Measurements from ENCODE around the gene C11orf68. TPM values are rescaled to one million over a fixed set of nuclear protein-coding genes. Genes with fewer than 3 reads are reported as not detected.
A peak's percentile ranks its signal among the peaks of the same experiment; 100 is the strongest.

The C11orf68 gene
- polyA plus RNA-seq (2013, experiment 1 of 2), result 38.1 TPM
- 32.2 TPM for polyA plus RNA-seq (2013, experiment 2 of 2)

DNA sequence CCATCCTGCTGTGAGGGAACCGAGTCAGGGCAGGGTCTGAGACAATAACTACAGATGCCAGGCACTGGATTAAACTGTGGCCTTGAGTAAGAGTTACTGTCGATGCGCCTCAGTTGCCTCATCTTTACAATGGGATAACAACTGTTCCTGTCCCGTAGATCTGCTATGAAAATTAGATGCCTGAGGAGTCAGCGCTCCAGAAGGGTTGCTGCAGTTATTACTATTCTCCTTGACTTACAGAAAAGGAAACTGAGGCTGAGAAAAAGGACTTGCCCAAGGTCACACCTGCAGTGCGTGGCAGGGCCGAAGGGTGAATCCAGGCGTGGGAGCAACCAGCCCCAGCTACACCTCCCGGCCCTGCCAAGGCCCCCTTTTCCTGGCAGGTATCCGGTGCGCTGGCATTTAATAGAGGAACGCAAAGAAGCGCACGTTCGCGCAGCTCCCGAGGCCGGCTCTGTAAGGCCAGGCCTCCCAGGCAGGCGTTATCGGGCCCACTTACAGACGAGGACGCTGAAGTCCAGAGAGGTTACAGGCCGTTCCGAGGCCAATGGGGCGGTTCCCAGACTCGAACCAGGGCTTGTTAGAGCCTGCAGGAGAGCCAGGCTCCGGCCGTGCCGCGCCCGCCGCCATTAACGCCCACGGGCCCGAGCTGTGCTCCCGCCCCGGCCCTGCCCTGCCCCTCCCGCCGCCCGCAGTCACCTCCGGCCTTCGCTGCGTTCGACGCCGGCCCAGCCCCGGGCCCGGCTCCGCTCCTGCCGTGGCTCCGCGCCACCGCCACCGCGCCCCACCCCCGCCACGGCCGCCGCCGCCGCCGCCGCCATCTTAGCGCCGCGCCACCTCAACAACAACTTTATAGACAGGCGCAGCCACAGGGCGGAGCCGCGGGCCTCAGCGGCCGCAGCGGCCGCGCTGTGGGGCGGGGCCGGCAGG lies at the start of gene C11orf68:
Gene C11orf68, minus strand, starts transcription at position 852 of the 930 bp plus-strand sequence. Its CDS starts 31 bp downstream, at position 821.
- 9 to 12% methylated on average over 24 to 45 of the region's 77 CpGs for WGBS, 2 experiments (ENCODE audit: insufficient coverage in 2 of 2)
- Histone ChIP-seq H3K27ac (ENCODE audit: low read depth, low read length, severe bottlenecking) (peak within 1 kb of the TSS; percentile 90), H3K9me3 (ENCODE audit: control insufficient read depth, low read length) (no peaks in the 10 kb centered on the region), H3K4me1 (ENCODE audit: control insufficient read depth, insufficient read depth, low read length, poor library complexity, severe bottlenecking) (peaks cover 44% of the 10 kb centered on the region), H3K36me3 (ENCODE audit: control insufficient read depth, insufficient read depth, low read length) (peaks cover 46% of the 10 kb centered on the region), H3K4me3 (ENCODE audit: extremely low read depth, insufficient read depth, low read length, poor library complexity, severe bottlenecking) (peak within 1 kb of the TSS; percentile 97)

DNA sequence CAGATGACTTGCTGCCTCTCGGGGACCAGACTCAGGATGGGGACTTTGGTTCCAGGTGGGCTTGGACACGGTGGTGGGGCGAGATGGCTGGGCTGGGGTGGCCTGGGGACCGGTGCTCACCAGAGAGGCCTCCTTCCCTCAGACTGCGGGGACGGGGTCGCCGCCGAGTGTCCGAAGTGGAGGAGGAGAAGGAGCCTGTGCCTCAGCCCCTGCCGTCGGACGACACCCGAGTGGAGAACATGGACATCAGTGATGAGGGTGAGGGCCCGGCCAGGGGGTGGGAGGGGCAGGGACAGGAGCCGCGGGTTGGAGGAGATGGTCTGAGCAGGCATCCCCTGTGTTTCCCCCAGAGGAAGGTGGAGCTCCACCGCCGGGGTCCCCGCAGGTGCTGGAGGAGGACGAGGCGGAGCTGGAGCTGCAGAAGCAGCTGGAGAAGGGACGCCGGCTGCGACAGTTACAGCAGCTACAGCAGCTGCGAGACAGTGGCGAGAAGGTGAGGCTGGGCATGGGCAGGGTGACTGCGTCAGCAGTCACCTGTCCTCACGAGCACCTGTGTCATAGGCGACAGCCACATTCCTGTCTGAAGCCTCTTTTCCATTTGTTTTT lies 48.6 kb upstream of the C11orf68 start:
- peaks cover 79% of the 10 kb centered on the region for H3K36me3 ChIP-seq (ENCODE audit: control insufficient read depth, insufficient read depth, low read length)

DNA sequence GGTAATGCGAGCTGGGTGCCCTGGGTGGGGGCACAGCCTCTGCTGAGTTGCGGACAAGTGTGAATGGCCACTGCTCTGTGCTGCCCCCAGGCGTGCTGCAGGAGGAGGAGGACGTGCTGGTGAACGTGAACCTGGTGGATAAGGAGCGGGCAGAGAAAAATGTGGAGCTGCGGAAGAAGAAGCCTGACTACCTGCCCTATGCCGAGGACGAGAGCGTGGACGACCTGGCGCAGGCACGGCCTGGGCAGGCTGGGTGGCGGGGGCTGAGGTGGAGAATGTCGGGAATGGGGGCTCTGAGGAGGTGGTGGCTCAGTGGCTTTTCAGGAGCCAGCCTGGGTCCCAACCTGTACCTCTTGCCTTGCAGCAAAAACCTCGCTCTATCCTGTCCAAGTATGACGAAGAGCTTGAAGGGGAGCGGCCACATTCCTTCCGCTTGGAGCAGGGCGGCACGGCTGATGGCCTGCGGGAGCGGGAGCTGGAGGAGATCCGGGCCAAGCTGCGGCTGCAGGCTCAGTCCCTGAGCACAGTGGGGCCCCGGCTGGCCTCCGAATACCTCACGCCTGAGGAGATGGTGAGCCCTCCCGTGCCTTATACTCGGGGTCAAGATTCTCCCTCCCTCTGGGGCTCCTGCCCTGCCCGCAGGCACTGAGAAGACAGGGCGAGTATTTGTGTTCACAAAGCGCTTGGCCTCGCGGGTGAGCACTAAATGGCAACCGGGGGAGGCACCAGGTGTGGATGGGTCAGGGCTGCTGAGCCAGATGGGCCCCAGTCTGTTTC lies 47.3 kb upstream of the C11orf68 start:
- no peak overlapping the region for H3K4me3 ChIP-seq (ENCODE audit: extremely low read depth, insufficient read depth, low read length, poor library complexity, severe bottlenecking)
- H3K27ac ChIP-seq (ENCODE audit: low read depth, low read length, severe bottlenecking), result no peak overlapping the region
- WGBS, 2 experiments (ENCODE audit: insufficient coverage in 2 of 2), result 98 to 99% methylated on average over 34 of the region's 36 CpGs
- H3K9me3 ChIP-seq (ENCODE audit: control insufficient read depth, low read length), result no peaks in the 10 kb centered on the region
- H3K4me1 ChIP-seq (ENCODE audit: control insufficient read depth, insufficient read depth, low read length, poor library complexity, severe bottlenecking), result peaks cover 5% of the 10 kb centered on the region
- peaks cover 70% of the 10 kb centered on the region for H3K36me3 ChIP-seq (ENCODE audit: control insufficient read depth, insufficient read depth, low read length)

More for the DNA sequence above, 48.6 kb upstream of the C11orf68 start:
- Histone ChIP-seq H3K27ac (ENCODE audit: low read depth, low read length, severe bottlenecking) (no peak overlapping the region), H3K9me3 (ENCODE audit: control insufficient read depth, low read length) (no peaks in the 10 kb centered on the region), H3K4me1 (ENCODE audit: control insufficient read depth, insufficient read depth, low read length, poor library complexity, severe bottlenecking) (peaks cover 5% of the 10 kb centered on the region), H3K4me3 (ENCODE audit: extremely low read depth, insufficient read depth, low read length, poor library complexity, severe bottlenecking) (no peak overlapping the region)
- 94 to 95% methylated on average over 21 to 23 of the region's 30 CpGs for WGBS, 2 experiments (ENCODE audit: insufficient coverage in 2 of 2)

DNA sequence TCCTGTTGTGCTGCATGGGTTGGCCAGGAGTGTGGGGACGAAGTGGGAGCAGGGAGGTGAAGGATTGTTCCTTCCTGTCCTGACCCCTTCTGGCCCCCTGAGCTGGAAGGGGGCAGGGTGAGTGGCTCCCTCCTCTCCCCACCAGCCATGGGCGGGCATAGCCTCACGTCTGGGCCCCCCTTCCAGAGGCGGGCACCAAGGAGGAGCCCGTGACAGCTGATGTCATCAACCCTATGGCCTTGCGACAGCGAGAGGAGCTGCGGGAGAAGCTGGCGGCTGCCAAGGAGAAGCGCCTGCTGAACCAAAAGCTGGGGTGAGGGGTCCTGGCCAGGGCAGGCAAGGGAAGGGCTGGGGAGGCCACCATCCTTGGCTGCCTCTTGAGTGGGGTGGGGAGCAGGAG lies 46.0 kb upstream of the C11orf68 start:
- Histone ChIP-seq H3K9me3 (ENCODE audit: control insufficient read depth, low read length) (no peaks in the 10 kb centered on the region), H3K4me3 (ENCODE audit: extremely low read depth, insufficient read depth, low read length, poor library complexity, severe bottlenecking) (no peak overlapping the region), H3K36me3 (ENCODE audit: control insufficient read depth, insufficient read depth, low read length) (peaks cover 64% of the 10 kb centered on the region), H3K4me1 (ENCODE audit: control insufficient read depth, insufficient read depth, low read length, poor library complexity, severe bottlenecking) (peaks cover 5% of the 10 kb centered on the region), H3K27ac (ENCODE audit: low read depth, low read length, severe bottlenecking) (no peak overlapping the region)
- 81 to 94% methylated on average over 6 to 7 of the region's 10 CpGs for WGBS, 2 experiments (ENCODE audit: insufficient coverage in 2 of 2)

DNA sequence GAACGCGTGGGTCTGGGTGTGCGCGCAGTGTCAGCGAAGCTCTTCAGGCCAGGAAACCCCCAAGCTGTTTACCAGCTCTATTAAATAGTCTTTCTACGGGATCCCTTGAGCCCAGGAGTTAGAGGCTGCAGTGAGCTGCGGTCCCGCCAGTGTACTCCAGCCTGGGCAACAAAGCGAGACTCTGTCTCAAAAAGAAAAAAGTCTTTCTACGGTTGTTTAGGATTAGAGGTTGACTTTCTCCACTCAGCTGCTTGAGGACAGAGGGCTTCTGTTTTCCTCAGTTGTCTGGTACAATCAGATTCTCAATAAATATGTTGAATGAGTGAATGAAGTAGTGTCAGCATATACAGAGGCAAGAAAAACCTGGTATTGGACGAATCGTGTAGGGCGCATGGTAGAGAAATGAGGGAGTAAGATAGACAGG lies 43.3 kb upstream of the C11orf68 start:
- WGBS, 2 experiments (ENCODE audit: insufficient coverage in 2 of 2), result 8 to 11% methylated on average over 6 to 12 of the region's 13 CpGs
- no peak overlapping the region for H3K27ac ChIP-seq (ENCODE audit: low read depth, low read length, severe bottlenecking)
- peaks cover 5% of the 10 kb centered on the region for H3K4me1 ChIP-seq (ENCODE audit: control insufficient read depth, insufficient read depth, low read length, poor library complexity, severe bottlenecking)
- peaks cover 36% of the 10 kb centered on the region for H3K36me3 ChIP-seq (ENCODE audit: control insufficient read depth, insufficient read depth, low read length)
- H3K4me3 ChIP-seq (ENCODE audit: extremely low read depth, insufficient read depth, low read length, poor library complexity, severe bottlenecking), result peak overlapping the region; percentile 86
- no peaks in the 10 kb centered on the region for H3K9me3 ChIP-seq (ENCODE audit: control insufficient read depth, low read length)

DNA sequence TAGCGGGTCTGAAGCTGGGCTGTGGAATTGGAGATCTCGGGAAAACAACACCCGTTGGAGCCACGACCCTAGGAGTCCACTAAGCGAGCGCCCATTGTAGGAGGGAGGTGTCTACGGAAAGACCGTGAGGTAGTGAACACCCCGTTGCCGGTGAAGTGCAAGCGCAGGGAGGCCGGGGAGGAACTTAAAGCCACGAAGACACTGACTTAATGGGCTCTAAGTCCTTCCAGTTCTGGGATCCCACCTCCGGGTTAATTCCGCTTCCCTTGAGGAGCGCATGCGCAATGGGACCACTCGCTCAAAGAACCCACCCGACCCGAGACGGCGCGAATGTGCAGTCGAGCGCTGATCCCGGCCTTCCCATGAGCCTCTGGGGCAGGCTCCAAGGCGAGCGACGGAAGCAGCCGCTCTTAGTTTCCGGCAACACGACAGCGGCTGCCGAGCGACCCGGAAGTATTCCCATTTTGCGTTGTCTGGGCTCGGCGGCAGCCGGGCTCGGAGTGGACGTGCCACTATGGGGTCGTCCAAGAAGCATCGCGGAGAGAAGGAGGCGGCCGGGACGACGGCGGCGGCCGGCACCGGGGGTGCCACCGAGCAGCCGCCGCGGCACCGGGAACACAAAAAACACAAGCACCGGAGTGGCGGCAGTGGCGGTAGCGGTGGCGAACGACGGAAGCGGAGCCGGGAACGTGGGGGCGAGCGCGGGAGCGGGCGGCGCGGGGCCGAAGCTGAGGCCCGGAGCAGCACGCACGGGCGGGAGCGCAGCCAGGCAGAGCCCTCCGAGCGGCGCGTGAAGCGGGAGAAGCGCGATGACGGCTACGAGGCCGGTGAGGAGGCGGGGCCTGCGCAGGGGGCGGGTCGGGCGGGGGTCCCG lies 42.6 kb upstream of the C11orf68 start, which contains the start of gene SART1:
Gene SART1, plus strand, starts transcription at position 468 of the 874 bp plus-strand sequence. Its CDS starts 47 bp downstream, at position 515.
- Histone ChIP-seq H3K4me1 (ENCODE audit: control insufficient read depth, insufficient read depth, low read length, poor library complexity, severe bottlenecking) (peaks cover 5% of the 10 kb centered on the region), H3K9me3 (ENCODE audit: control insufficient read depth, low read length) (no peaks in the 10 kb centered on the region), H3K27ac (ENCODE audit: low read depth, low read length, severe bottlenecking) (peak within 1 kb of the TSS; percentile 94), H3K36me3 (ENCODE audit: control insufficient read depth, insufficient read depth, low read length) (peaks cover 30% of the 10 kb centered on the region), H3K4me3 (ENCODE audit: extremely low read depth, insufficient read depth, low read length, poor library complexity, severe bottlenecking) (peak within 1 kb of the TSS; percentile 86)
- 0% methylated on average over 76 to 91 of the region's 97 CpGs for WGBS, 2 experiments (ENCODE audit: insufficient coverage in 2 of 2)

DNA sequence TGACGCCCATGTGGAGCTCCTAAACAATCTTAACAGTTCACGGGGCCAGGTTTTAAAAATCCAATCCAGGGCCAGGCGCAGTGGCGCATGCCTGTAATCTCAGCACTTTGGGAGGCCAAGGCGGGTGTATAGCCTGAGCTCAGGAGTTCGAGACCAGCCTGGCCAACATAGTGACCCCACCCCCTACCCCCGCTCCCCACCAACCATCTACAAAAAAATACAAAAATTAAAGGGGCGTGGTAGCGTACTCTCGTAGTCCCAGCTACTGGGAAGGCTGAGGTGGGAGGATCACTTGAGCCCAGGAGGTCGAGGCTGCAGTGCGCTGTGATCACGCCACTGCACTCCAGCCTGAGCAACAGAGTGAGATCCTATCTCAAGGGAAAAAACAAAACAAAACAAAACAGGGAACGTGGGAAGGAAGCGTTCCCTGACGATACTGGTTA lies 42.0 kb upstream of the C11orf68 start:
- H3K9me3 ChIP-seq (ENCODE audit: control insufficient read depth, low read length), result no peaks in the 10 kb centered on the region
- 64 to 71% methylated on average over 10 to 12 of the region's 16 CpGs for WGBS, 2 experiments (ENCODE audit: insufficient coverage in 2 of 2)
- peak overlapping the region; percentile 94 for H3K27ac ChIP-seq (ENCODE audit: low read depth, low read length, severe bottlenecking)
- H3K4me3 ChIP-seq (ENCODE audit: extremely low read depth, insufficient read depth, low read length, poor library complexity, severe bottlenecking), result peak overlapping the region; percentile 86
- peaks cover 5% of the 10 kb centered on the region for H3K4me1 ChIP-seq (ENCODE audit: control insufficient read depth, insufficient read depth, low read length, poor library complexity, severe bottlenecking)
- peaks cover 23% of the 10 kb centered on the region for H3K36me3 ChIP-seq (ENCODE audit: control insufficient read depth, insufficient read depth, low read length)

DNA sequence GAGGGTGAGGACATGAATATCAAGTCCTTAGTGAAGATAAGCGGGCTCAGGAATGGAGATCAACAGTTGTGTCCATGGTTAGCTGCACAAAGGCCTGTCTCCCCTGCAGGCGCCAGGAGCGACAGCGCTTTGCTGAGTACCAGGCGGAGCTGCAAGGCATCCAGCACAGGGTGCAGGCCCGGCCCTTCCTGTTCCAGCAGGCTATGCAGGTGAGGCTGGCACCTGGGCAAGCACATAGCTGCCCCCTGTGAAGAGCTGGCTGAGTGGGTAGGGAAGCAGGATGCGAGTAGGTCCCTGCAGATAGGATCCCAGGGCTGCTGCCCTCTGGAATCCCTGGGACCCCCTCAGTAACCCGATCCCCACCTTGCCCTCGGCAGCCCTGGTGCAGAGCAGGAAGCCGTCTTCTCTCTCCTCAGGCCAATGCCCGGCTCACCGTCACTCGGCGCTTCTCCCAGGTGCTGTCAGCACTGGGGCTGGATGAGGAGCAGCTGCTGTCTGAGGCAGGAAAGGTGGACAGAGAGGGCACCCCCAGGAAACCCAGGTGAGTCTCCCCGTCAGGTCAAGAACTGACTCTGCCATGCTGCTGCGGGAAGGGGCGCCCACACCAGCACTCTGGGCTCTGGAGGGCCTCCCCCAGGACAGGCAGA lies 40.0 kb upstream of the C11orf68 start:
- peaks cover 4% of the 10 kb centered on the region for H3K36me3 ChIP-seq (ENCODE audit: control insufficient read depth, insufficient read depth, low read length)
- no peaks in the 10 kb centered on the region for H3K9me3 ChIP-seq (ENCODE audit: control insufficient read depth, low read length)
- 81 to 92% methylated on average over 16 to 17 of the region's 17 CpGs for WGBS, 2 experiments (ENCODE audit: insufficient coverage in 2 of 2)
- no peak overlapping the region for H3K27ac ChIP-seq (ENCODE audit: low read depth, low read length, severe bottlenecking)
- no peak overlapping the region for H3K4me3 ChIP-seq (ENCODE audit: extremely low read depth, insufficient read depth, low read length, poor library complexity, severe bottlenecking)
- peaks cover 5% of the 10 kb centered on the region for H3K4me1 ChIP-seq (ENCODE audit: control insufficient read depth, insufficient read depth, low read length, poor library complexity, severe bottlenecking)

DNA sequence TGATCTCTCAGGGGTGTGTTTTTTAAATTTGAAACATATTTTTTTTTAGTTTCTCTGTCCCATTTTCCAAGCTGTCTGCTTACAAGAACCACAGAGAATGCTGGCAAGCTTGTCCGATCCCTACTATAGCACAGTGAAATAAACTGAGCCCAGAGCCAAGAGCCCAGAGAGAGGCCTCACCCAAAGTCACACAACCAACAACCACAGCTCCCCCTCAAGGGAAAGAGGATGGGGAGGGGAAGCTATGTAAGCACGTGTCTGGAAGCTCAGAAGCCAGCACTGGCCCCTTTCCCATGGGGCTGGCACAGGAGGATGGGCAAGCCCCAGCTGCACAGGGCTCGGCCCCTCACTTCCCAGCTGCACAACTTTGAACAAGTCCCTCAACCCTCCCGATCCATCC lies 39.4 kb upstream of the C11orf68 start:
- H3K4me3 ChIP-seq (ENCODE audit: extremely low read depth, insufficient read depth, low read length, poor library complexity, severe bottlenecking), result no peak overlapping the region
- no peak overlapping the region for H3K27ac ChIP-seq (ENCODE audit: low read depth, low read length, severe bottlenecking)
- no peaks in the 10 kb centered on the region for H3K36me3 ChIP-seq (ENCODE audit: control insufficient read depth, insufficient read depth, low read length)
- 75 to 100% methylated on average over 1 of the region's 4 CpGs for WGBS, 2 experiments (ENCODE audit: insufficient coverage in 2 of 2)
- no peaks in the 10 kb centered on the region for H3K9me3 ChIP-seq (ENCODE audit: control insufficient read depth, low read length)
- peaks cover 5% of the 10 kb centered on the region for H3K4me1 ChIP-seq (ENCODE audit: control insufficient read depth, insufficient read depth, low read length, poor library complexity, severe bottlenecking)
